HG03565 (cell line): ENCODE data around the gene RCC2.
"Not testable (repeated sequence)": the region's sequence is repeated elsewhere in the genome, so short reads cannot be mapped to it uniquely, and the experiment has no call there.

ENCODE experiments used
- ATAC-seq: cut with Tn5 transposase; IDR thresholded peaks from one replicate; pipeline ENCODE4 v1.9.1; 2021; ENCODE audit warnings: mild to moderate bottlenecking, moderate library complexity; ENCODE audit not compliant: unreplicated experiment

RCC2 gene

DNA sequence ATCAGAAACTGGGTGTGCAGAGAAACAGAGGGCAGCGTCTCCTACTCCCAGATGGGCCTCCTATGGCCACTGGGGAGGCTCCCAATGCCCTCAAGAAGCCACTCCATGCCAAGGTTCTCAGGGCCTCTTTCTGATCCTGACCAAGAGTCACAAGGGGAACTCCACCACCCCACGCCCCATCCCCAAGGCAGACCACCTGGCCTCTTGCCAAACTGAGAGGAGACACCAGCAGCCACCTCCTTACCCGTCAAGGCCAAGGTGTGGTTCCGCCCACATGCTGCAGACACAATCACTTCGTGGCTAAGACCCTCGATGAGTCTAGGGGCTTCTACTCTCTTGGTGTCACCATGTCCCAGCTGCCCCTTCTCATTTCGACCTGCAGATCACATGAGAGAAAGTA, 17.0 kb downstream of the RCC2 start:
- ATAC-seq = no peak

DNA sequence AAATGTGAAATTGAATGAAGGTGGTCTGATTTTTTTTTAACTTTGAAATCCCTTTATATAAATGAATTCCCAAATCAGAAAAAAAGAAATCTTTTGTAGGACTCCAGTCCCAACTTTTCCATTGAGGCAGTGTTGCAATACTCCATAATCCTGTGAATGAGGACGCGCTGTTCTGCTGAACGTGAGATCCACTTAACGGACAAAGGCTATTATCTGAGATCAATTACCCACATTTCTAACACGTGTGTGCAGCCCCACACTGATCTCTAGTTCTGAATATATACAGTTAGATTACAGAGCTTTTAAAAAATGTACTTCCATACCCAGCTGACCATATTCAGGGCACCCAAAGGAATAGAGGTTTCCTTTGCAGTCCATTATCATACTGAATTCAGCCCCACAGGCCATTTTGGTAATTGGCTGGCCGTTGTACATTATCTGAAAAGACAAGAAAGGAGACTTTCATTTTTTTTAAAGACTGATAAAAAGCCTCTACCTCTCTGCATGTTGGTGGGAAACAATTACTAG, 19.0 kb downstream of the RCC2 start:
- ATAC-seq = no peak

DNA sequence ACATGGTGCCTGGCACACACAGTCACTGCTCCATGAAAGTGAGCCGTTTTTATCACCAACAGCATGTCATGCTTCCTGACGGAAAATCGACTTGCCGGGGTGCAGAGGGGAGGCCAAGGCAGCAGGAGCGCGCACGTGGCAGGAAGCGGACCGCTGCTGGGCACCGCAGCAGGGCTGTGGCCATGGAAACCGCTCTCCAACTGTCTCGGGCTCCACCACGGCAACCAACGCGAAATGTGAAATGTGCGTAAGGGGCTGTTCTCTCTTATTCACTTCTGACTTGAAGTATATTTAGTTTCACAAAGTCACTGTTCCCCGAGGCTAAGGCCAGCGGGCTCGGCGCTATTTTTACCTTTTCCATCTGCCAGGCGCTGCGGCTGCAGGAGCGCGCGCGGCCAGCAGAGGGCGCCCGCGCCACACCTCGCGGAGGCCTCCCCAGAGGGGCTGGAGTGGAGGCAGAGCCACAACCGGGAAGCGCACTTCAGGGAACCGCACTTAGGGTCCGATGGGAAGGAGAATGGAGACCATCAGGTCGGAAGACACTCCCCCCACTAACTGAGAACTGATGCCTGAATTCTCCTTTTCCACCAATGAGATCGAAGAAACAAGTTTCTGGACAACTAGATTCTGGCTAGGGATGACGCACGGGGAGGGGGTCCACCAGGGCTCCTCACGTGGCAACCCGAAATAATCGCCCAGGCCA, 19.7 kb downstream of the RCC2 start:
- ATAC-seq = no peak

- ATAC-seq = no peak
Observed at GRCh38 chr1:17416389-17416788, 23.1 kb downstream of the RCC2 start.

GRCh38 chr1:17414022-17414421, 25.5 kb downstream of the RCC2 start:
- no peak for ATAC-seq

GRCh38 chr1:17412093-17412870, 27.2 kb downstream of the RCC2 start:
- no peak for ATAC-seq

DNA sequence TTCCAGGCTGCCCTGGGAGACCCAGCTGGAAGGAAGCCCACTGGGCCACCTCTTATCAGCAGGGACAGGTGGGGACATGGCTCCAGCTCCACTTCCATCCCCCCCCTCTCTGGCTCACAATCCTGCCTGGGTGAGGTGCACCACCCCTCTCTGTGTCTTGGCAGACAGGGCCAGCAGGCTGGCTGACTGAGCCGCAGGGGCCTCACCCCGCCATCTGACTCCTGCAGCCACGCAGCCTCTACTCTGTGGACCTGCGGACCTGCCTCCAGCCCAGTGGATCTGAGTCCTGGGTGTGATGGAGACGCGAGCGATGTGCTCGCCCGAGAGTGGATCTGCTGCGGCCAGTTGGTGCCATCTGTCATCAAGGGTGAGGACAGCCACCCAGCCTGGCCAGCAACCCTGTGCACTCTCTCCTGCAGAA, 30.1 kb downstream of the RCC2 start:
- ATAC-seq = no peak

DNA sequence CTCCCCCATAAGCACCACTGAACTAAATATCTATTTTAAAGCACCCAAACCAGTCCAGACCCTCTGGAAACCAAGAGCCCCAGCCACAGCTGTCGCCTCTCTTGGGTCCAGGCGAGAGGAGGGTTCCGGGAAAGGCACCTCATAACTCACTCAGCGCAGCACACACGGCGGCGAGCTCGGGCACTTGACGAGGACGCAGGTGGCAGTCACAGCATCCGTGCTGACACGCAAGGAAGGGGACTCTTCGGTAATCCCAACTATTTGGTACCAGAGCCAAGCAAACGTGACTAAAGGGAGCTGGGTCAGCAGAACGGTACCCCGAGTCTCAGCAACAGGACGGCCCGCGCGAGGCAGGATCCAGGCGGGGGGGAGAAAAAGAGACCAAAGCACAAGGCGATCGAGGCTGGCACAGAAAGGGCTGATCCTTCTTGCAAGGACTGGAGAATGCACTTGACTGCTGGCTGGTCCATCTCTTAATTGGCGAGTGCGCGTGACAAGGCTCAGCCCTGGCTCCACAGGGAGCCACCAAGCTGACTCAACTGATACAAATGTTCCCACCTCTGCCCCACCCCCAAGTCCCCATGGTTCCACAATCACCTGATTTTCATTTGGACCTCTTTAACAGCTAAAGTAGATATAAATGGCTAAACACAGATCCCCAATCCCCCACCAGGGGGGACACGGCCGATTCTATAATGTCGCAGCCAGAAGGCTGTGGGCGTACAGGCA, 31.5 kb downstream of the RCC2 start:
- not testable (repeated sequence) for ATAC-seq

- ATAC-seq = not testable (repeated sequence)
Observed at GRCh38 chr1:17406760-17407475, 32.6 kb downstream of the RCC2 start.

GRCh38 chr1:17405898-17406759, 33.3 kb downstream of the RCC2 start:
- ATAC-seq = no peak

- ATAC-seq = no peak
Observed at GRCh38 chr1:17404820-17405219, 34.7 kb downstream of the RCC2 start.

DNA sequence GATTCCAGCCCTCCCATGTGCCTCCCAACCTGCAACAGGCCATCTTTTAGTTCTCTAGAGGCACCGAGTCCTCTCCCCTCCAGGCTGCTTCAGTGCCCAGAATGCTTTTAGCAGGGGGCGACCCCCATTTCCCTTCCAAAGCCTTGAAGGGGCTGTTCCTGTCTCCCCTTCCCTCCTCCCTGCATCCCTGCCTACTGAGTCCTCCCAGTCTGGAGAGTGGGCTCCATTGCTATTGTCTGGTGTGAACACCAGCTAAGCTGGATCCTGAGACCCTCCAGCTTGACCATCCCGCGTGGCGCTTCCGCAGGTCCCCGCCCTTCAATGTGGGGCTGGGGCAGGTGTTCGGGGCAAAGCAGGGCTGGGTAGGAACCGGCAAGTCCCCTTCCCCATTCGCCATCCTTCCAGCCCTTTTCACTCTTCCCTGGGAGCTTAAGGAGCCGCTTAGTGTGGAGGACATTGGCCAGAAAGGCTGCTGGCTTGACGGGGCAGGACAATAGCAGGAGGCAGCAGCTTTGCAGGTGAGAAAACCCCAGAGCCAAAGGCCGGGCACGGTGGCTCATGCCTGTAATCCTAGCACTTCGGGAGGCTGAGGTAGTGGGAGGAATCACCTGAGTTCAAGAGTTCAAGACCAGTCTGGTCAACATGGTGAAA, 35.3 kb downstream of the RCC2 start:
- no peak for ATAC-seq

DNA sequence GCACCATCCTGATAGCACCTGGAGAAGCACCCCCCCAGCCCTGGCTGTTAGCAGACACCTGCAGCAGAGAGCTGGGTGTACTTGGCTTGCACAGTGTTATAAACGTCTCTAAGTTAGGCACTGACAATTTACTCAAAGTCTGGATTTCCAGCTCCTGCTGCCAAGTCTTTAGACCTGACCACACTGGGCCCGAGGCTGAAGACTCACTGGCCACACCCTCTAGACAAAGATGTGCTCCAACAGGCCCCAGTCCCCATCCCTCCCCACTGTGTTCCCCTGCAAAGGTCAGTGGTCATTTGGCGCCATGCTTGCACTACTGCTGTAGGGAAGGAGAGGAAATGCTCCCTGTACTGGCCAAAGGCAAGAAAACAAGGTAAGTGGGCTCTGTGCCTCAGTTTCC, 36.4 kb downstream of the RCC2 start:
- no peak for ATAC-seq

DNA sequence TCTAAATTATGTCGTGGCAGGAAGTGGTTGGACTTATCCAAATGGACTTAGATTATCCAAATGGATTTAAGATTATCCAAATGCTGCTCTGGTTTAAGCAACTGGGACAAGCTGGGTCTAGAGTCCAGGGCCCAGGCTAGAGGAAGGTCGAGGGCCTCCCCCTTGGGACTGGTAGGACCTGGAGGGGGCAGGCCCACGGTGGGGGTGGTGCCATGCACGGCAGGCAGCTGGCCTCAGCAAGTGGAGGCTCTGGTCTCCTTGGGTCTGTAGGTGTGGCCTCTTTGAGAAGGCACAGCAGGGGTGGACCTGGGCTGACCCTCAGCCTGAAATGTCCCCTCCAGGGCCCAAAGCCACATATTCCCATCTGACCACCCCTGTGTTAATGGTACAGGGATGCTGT, 37.6 kb downstream of the RCC2 start:
- ATAC-seq = no peak

DNA sequence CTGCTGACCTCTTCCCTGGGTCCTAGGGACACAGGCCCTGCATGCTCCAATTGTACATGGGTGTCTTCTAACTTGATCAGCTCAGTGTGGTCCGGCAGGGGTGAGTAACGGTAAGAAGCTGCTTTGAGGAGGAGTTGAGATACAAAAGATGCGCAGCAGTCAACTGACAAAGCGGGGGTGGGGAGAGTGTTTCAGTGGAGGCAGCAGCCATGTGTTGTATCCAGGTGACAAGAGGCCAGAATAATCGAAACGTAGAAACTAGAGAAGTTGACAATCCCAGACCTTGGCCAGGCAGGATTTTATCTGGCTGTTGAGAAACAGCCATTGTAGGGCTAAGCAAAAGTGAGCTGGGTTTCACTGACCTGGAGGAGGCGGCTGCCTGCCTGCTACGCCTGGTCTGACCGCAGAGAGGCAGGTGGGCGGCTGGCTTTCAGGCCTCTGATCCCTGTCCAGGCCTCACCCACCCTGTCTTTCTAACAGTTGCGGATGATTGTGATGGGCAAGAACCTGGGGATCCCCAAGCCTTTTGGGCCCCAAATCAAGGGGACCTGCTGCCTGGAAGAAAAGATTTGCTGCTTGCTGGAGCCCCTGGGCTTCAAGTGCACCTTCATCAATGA, 38.6 kb downstream of the RCC2 start:
- no peak for ATAC-seq

- ATAC-seq = no peak
Observed at GRCh38 chr1:17397910-17398695, 41.4 kb downstream of the RCC2 start.

- ATAC-seq = no peak
Observed at GRCh38 chr1:17393230-17393629, 46.2 kb downstream of the RCC2 start.

DNA sequence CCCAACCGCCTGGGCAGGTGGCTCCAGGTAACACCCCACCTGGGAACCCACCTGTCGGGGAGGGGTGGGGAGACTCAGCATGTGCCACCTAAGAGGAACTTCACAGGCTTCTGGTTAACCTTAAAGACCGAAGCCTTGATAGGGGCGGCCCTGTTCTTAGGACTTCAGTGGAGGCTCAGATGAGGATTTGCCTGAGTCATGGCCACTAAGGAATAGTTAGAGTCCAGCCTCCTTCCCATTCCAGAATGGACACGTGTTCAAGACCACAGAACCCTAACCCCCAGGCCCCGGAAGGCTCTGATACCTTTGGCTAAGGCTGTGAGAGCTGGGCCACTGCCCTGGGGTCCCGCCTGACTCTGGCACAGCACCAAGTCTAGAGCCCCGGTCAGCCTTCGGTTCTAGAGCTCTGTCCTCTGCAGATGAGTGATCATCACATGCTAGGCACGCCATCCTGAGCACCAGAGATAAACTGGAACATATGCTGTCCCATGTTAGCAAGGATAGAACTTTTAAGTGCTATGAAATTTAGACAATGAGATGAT, 47.2 kb downstream of the RCC2 start:
- ATAC-seq = no peak
